HL-60 (cell line): ENCODE measurements around the gene TBC1D22A.

ENCODE experiments used
- DNase-seq, 2 experiments: peaks; one replicate each; pipeline ENCODE4 v3.0.0-alpha.2; 2010 to 2020; ENCODE audit warnings: low read depth in 1 of 2, low spot score in 1 of 2
- H3K27ac ChIP-seq: fragments of 250-450 bp; sonication (Bioruptor Pico); replicated peaks from 2 replicates; pipeline ENCODE4 v1.5.1; 2020; ENCODE audit warnings: mild to moderate bottlenecking, moderate library complexity
- H3K27me3 ChIP-seq: fragments of 250-450 bp; sonication (Bioruptor Pico); 2 replicates; pipeline ENCODE4 v1.5.1; 2021; ENCODE audit warnings: mild to moderate bottlenecking, moderate library complexity; ENCODE audit not compliant: insufficient read depth, poor library complexity, severe bottlenecking
- H3K4me3 ChIP-seq: replicated peaks from 2 replicates; pipeline ENCODE4 v1.5.1; 2011; ENCODE audit warnings: mild to moderate bottlenecking, control low read depth, low read length; ENCODE audit not compliant: insufficient read depth
- GABPA ChIP-seq: IDR thresholded peaks from 2 replicates; pipeline ENCODE4 v1.6.1; 2012; ENCODE audit warnings: low read depth
- POLR2AphosphoS5 ChIP-seq: IDR thresholded peaks from 2 replicates; pipeline ENCODE4 v1.6.1; 2012; ENCODE audit warnings: low read depth
- REST ChIP-seq: IDR thresholded peaks from 2 replicates; pipeline ENCODE4 v1.6.1; 2012; ENCODE audit warnings: low read depth; ENCODE audit not compliant: insufficient replicate concordance
- SPI1 ChIP-seq: IDR thresholded peaks from 2 replicates; pipeline ENCODE4 v1.6.1; 2012; ENCODE audit warnings: low read depth, mild to moderate bottlenecking, borderline replicate concordance
- TF ChIP-seq, protein P1 (sequence below): IDR thresholded peaks from one replicate; pipeline ENCODE4 v1.5.1; 2011; ENCODE audit warnings: low read length, control low read depth, inconsistent platforms; ENCODE audit not compliant: insufficient read depth

TBC1D22A gene

GRCh38 chr22:47102648-47103047, 340.2 kb downstream of the TBC1D22A start:
- no peak overlapping the region for H3K27ac ChIP-seq
- DNase-seq = no peak
- H3K27me3 ChIP-seq = no peaks in the 10 kb centered on the region
- no peak overlapping the region for H3K4me3 ChIP-seq
- TF ChIP-seq, protein P1, sequence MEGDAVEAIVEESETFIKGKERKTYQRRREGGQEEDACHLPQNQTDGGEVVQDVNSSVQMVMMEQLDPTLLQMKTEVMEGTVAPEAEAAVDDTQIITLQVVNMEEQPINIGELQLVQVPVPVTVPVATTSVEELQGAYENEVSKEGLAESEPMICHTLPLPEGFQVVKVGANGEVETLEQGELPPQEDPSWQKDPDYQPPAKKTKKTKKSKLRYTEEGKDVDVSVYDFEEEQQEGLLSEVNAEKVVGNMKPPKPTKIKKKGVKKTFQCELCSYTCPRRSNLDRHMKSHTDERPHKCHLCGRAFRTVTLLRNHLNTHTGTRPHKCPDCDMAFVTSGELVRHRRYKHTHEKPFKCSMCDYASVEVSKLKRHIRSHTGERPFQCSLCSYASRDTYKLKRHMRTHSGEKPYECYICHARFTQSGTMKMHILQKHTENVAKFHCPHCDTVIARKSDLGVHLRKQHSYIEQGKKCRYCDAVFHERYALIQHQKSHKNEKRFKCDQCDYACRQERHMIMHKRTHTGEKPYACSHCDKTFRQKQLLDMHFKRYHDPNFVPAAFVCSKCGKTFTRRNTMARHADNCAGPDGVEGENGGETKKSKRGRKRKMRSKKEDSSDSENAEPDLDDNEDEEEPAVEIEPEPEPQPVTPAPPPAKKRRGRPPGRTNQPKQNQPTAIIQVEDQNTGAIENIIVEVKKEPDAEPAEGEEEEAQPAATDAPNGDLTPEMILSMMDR = no peak
- TF ChIP-seq POLR2AphosphoS5 (no peak), GABPA (no peak), REST (no peak), SPI1 (no peak)

DNA sequence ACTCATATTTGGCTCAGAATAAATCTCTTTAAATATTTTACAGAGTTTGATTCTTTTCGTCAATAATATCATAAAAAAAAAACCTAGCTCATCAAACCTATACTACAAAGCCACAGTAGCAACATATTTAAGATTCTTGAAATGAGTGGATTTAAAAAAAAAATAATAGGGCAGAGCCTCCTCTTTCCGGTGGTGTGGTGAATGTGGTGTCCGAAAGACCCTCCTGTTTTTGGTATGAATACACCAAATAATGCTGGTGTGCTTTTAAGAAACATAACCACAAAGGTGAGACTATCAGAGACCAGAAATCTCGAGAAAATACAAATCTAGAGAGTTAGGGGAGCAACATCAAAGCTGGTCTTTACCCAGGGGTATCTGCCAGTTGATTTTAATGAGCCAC, 342.6 kb downstream of the TBC1D22A start:
- H3K27me3 ChIP-seq = no peaks in the 10 kb centered on the region
- no peak for DNase-seq
- H3K4me3 ChIP-seq = no peak overlapping the region
- TF ChIP-seq SPI1 (no peak), REST (no peak), POLR2AphosphoS5 (no peak), GABPA (no peak)
- TF ChIP-seq, protein P1 = no peak
- H3K27ac ChIP-seq = no peak overlapping the region

DNA sequence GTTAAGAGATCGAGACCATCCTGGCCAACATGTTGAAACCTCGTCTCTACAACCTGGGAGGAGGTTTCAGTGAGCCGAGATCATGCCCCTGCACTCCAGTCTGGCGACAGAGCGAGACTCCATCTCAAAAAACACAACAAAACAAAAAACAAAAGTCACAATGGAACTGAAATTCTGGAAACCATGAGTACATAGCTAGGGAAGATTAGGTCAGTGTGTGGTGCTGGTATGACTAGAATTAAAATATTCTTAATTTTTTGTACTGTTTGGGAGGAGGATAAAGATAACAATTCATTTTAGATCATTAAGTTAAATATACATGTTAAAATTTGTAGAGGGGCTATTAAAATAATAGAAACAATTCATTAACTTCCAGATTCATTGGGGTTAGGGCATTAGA, 344.4 kb downstream of the TBC1D22A start:
- no peak overlapping the region for H3K27ac ChIP-seq
- no peak for TF ChIP-seq SPI1
- no peak for TF ChIP-seq POLR2AphosphoS5
- no peak for TF ChIP-seq REST
- no peak for TF ChIP-seq GABPA
- TF ChIP-seq, protein P1 = no peak
- DNase-seq = no peak

More for the DNA sequence above, 344.4 kb downstream of the TBC1D22A start:
- no peaks in the 10 kb centered on the region for H3K27me3 ChIP-seq
- H3K4me3 ChIP-seq = no peak overlapping the region
